CD4-positive, alpha-beta T cell treated with Interleukin-4 for 1 hour (primary cell): Measurements from ENCODE around the gene DDX3Y.

Source experiments
- DNase-seq, 2 donors: peaks; one replicate each; pipeline ENCODE4 v3.0.0-alpha.2; 2020 to 2022

DDX3Y gene

DNA sequence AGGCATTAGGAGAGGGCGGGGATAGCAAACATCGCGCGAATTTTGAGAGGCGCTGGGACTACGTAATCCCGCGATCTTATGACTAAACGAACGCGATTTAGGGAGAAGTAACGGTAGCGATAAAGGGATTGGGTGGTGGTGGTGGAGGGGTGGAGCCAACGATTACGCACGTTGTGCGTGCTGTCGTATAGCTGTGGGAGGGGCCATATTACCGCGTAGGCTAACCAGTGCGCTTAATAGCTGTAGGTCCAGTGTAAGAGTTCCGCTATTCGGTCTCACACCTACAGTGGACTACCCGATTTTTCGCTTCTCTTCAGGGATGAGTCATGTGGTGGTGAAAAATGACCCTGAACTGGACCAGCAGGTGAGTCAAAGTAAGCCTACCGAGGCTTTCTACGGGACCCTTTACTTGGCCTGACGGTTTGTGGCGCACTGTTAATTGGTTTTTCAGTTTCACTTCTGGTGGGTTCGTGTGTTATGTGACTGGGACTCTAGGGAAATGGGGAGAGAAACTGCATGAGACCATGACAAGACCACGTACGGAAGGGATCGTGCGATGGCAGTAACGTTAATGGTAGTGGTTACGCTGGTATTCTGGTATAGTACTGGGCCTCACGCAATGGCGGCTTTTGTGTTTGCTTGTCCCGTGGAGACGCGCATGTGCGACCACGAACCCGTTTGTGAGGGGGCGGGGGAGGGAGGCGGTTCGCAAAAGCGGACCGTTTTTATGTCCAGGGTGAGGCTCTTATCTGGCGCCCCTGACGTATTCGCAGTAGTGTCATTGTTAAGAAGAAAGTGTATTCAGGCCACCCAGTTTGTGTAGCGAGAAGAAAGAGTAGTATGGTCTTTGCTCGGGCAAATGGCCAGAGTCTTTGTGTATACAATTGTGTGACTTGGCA is at the start of gene DDX3Y:
Gene DDX3Y (plus strand): TSS at position 251 of the 899 bp plus-strand sequence. CDS start 69 bp downstream, at position 320.
- peak in 1 of 2 donors; percentile 94 for DNase-seq

DNA sequence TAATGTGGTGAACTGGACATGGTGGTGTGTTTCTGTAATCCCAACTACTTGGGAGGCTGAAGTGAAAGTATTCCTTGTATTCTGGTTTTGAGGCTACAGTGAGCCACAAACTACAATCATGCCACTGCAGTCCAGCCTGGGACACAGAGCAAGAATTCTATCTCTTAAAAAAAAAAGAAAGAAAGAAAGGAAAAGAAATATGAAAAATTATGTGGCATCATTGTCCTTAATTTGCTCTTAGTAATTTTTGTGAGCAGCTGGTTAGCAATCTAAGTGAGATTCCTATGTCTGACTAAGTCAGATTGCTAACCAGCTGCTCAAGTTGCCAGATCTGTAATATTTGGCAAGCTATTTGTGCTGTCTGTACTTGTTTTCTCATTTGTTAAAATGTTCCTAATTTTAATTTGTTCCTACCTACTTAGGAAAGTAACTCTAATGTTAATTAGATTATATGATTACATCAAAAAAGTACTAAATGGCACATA is 48.8 kb upstream of the DDX3Y start:
- DNase-seq = no peak

DNA sequence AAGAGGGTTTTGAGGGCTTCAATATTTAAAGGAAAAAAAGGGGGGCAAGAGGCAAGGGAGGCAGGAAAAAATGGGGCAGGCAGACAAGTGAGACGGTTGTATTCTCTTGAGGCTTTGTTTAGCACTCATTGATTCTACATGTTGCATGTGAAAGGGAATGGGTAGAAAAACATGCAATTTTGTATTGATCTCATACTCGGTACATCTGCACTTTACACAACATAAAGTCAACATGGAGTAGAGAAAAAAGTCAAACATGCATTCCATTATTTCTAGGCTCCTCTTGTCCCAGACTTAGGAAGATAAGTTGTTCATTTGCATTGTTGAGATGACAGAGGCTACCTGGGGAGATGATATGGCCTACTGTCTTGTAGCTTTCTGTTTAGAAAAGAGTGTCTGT is 36.7 kb upstream of the DDX3Y start:
- no peak for DNase-seq

DNA sequence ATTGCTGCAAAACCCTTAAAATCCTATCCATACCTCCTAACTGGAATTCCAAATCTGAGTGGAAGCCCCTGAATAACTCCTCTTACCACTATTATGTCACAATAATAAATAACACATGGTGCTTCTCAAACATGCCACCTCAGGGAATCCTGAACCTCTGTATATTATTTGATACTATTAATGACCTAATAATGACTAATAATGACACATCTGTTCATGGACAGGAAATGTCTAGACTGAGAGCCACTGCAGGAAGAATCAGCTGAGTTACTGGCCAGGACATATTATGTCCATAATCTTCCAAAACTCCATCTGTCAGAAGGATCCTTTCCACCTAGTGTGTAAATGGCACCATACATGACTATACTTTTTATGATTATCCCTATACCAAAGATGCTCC is 7.7 kb upstream of the DDX3Y start:
- DNase-seq = no peak

DNA sequence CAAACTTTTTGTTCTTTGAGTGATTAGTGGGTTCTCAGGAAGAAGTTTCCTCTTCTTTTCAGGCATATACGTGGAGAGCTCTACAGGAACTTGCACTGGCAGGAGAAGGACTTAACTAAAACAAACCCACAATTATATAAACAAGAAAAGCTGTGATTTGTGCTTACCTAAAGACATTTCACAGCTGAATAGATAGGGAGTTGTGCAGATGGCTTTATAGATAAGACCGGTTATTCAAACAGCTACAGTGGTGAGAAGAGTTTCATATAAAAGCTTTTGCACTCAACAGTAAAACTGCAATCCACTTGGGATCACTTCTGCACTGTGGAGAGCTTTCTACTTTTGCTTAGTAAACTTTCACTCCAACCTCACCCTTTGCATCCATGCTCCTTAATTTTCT is 6.1 kb upstream of the DDX3Y start:
- no peak for DNase-seq

DNA sequence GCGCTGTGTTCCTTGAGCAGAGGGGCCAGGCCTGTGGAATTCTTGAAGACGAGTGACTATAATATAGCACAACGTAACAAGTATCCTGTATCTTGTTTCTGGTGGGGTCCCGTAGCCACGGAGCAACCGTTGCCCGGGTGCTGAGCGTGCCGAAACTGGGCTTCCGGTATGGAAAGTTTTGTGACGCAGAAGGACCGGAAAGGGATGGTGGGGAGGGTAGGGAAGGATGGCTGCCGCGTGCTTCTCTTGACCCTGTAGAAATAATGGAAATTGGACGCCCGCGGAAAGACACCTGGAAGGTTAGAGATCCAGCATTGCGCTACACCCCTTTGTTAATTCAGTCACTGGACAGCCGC is 827 bp downstream of the DDX3Y start:
- peak in 1 of 2 donors; percentile 78 for DNase-seq

DNA sequence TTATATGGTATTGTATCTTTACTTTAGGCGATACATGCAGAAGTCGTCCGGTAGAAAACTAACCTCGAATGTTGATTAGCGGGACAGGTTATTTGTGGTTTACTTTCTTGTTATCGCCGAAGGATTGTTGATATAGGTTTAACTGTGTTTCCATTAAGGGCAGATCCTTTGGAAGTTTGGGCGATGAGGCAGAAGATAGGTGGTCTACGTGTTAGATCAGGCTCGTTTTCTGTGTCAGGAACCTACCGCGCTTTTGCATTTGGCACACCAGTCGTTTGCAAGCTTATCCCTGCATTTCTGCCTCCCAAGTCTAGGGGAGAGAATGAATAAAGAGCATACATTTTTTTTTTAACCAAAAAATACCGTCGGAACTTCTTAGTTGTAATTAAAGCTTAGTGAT is 1.2 kb downstream of the DDX3Y start:
- no peak for DNase-seq

DNA sequence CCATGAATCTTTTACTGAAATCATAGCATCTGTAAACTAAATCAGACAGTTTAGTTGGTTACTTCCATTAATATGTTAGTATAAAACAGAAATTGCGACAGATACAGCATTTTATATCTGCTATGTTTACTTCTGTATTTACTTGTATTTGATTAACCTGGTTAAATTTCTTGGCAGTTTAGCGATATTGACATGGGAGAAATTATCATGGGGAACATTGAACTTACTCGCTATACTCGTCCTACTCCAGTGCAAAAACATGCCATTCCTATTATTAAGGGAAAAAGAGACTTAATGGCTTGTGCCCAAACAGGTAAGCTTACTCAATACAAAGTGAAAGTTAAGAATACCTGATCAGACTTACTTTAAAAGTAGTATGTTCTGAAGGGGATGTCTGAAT is 8.9 kb downstream of the DDX3Y start:
- DNase-seq = no peak

DNA sequence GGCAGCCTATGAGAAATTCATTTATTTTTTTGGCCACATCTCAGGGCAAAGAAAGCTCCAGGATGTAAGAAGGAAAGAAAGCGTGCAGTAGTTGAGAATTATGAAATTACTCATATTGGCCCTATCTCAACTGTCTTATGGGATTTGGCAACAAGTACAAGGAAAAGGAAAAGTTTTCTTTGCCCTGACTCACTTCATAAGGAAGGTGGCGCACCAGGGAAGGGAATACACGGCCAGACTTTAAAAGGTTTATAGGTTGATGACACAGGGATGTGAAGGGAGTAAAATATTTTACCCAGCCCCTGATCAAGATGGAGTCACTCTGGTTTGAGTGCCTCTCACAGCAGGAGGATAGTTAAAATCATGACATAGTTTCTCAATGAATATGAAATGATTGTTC is 23.4 kb downstream of the DDX3Y start:
- no peak for DNase-seq

DNA sequence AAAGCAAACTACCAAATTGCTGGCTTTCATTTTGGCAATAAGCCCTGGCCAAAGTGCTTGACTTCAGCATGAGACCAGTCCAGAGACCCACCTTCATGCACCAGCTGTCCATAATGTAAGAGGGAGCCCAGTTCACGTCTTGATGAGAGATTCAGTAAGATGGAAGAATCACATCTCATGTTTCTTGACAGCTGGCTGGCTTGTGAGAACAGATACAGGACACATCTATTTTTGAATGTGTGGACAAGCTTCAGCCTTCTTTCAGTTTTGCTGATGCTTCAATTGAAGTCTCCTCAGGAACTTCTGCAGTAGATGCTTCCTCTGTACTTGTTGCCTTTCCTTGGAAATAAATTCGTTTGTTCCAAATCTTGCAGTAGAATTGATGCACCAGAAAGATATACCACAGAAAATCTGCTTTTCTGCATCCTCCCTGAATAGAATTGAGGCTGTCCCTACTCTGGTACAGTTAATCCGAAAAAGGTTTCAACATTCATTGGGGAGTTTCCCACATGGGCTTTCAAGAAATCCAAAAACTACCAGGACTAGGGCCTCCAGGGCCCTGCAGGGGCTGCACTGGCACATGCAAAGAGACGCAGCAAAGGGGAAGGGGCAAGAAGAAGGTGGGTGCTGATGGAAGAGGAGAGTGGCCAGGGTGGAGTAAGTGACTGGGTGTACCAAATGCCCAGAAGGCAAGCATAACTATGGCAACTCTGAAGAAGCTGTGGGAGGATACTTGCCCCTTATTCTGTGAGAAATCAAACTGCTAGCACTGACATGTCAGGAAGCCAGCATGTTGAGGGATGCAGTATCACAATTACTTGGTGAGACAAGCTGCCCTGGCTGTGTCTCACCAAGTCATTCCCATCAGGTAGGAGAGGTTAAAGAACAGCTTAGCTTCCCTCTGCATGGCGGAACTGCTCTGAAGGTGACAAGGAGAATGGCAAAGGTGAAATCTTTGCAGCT is 37.3 kb downstream of the DDX3Y start:
- no peak for DNase-seq
